ENCODE data around the gene ESD. TPM values are rescaled to one million over a fixed set of nuclear protein-coding genes. Genes with fewer than 3 reads are reported as not detected.

The ESD gene
- total RNA-seq, 1 experiment from 2014 or later = 71.6 TPM

DNA sequence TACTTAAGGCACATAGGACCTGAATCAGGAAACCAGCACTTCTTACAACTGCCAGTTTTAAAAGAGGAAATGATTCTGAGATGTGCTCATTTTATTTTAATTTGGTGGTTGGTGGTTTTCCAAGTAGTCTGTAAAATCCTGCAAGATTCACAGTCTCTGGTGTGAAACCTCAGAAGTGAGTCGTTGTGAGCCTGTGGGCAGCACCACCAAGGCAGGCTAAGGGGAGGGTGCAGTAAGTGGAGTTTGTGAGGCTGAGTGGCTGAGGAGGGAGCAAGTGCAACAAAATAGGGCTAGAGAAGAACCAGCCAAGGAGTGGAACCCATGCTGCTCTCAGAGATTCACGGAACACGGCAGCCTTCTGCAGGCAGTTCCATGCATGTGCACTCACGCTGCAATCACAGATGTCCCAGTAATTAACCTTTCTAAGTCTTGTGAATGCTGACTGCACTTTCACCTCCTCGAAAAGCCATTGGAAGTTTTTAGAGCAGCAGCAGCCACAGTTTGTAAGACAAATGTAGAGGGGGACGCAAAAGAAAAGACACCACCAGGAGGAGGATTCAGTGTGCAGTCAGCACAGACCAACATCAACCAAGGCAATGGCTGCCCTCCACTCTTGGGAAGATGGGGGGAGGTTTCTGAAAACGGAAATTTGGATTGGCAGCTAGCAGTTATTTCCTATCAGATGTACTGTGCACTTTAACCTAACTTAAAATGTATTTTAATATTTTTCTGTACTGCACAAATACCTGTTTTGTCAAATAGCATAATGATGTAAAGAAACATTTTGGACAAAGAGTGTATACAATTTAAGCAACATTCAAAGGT is 44.9 kb downstream of the ESD start:
- CTCF ChIA-PET = no interaction called here
- H3K27ac Mint-ChIP-seq (ENCODE audit: unreplicated experiment) = no peak overlapping the region
- H3K4me1 Mint-ChIP-seq (ENCODE audit: low read depth, unreplicated experiment) = no peaks in the 10 kb centered on the region
- H3K9me3 Mint-ChIP-seq (ENCODE audit: low read depth, unreplicated experiment) = no peaks in the 10 kb centered on the region
- intact Hi-C loops (cut with micrococcal nuclease; ENCODE audit: unreplicated experiment) = no loop called here
- no peaks in the 10 kb centered on the region for H3K27me3 Mint-ChIP-seq (ENCODE audit: unreplicated experiment)
- no peak overlapping the region for H3K4me3 Mint-ChIP-seq (ENCODE audit: low read depth, unreplicated experiment)
- H3K36me3 Mint-ChIP-seq (ENCODE audit: insufficient read depth, unreplicated experiment) = peaks cover 13% of the 10 kb centered on the region
- TF ChIP-seq, protein P1, sequence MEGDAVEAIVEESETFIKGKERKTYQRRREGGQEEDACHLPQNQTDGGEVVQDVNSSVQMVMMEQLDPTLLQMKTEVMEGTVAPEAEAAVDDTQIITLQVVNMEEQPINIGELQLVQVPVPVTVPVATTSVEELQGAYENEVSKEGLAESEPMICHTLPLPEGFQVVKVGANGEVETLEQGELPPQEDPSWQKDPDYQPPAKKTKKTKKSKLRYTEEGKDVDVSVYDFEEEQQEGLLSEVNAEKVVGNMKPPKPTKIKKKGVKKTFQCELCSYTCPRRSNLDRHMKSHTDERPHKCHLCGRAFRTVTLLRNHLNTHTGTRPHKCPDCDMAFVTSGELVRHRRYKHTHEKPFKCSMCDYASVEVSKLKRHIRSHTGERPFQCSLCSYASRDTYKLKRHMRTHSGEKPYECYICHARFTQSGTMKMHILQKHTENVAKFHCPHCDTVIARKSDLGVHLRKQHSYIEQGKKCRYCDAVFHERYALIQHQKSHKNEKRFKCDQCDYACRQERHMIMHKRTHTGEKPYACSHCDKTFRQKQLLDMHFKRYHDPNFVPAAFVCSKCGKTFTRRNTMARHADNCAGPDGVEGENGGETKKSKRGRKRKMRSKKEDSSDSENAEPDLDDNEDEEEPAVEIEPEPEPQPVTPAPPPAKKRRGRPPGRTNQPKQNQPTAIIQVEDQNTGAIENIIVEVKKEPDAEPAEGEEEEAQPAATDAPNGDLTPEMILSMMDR (IDR thresholded peaks at IDR 0.05; ENCODE audit: unreplicated experiment) = no peak
- DNase-seq = no peak
- no TSS peak for BruUV-seq (replicated peaks)

DNA sequence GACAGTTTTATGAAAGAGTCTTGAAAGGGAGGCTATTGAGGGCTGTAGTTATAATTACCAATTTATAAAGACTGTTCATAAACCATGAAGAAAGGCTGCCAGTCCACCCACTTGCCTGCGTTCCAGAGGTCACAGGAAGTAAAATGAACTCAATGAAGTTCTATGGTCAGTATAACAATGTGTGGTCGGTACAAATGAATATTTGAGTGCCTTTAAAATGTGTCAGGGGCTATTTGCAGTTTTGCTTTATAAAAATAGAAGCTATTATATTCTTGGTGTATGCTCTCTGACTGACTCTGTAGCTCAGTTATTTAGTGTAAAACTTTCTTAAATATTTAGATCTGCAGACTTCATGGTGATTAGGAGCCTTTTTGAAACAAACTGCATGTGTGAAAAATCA is 47.0 kb downstream of the ESD start:
- TF ChIP-seq, protein P1 (IDR thresholded peaks at IDR 0.05; ENCODE audit: unreplicated experiment) = no peak
- CTCF ChIA-PET = interaction anchor here (0.6 kb wide), 1 partner anchor 1622 kb away, joined by 7 read pairs; no protein-coding TSS in a partner anchor
- no peaks in the 10 kb centered on the region for H3K27me3 Mint-ChIP-seq (ENCODE audit: unreplicated experiment)
- H3K9me3 Mint-ChIP-seq (ENCODE audit: low read depth, unreplicated experiment) = no peaks in the 10 kb centered on the region
- no peak overlapping the region for H3K27ac Mint-ChIP-seq (ENCODE audit: unreplicated experiment)
- DNase-seq = no peak
- H3K4me1 Mint-ChIP-seq (ENCODE audit: low read depth, unreplicated experiment) = no peaks in the 10 kb centered on the region
- no TSS peak for BruUV-seq (replicated peaks)
- H3K4me3 Mint-ChIP-seq (ENCODE audit: low read depth, unreplicated experiment) = no peak overlapping the region
- intact Hi-C loops (cut with micrococcal nuclease; ENCODE audit: unreplicated experiment) = no loop called here
- peaks cover 17% of the 10 kb centered on the region for H3K36me3 Mint-ChIP-seq (ENCODE audit: insufficient read depth, unreplicated experiment)

DNA sequence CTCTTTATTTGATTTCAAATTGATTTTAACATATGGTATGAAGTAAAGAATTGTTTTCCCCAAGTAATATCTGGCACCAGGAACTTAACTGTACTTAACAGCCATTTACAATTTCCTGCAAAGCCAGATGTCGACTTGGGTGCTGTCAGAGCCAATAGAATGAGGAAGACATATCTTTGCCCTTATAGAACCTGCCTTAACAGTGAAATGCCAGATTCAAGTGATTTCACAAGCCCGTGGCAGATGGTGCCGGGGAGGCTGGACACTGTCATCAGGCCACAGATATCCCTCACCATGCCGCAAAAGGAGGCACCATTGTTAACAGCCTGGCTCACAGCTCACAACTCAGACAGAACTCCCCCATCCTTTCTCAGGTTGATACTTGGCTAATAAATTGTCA is 48.7 kb downstream of the ESD start:
- CTCF ChIA-PET = no interaction called here
- no peaks in the 10 kb centered on the region for H3K27me3 Mint-ChIP-seq (ENCODE audit: unreplicated experiment)
- DNase-seq = no peak
- intact Hi-C loops (cut with micrococcal nuclease; ENCODE audit: unreplicated experiment) = no loop called here
- H3K27ac Mint-ChIP-seq (ENCODE audit: unreplicated experiment) = no peak overlapping the region
- TF ChIP-seq, protein P1 (IDR thresholded peaks at IDR 0.05; ENCODE audit: unreplicated experiment) = no peak
- H3K9me3 Mint-ChIP-seq (ENCODE audit: low read depth, unreplicated experiment) = no peaks in the 10 kb centered on the region
- no peak overlapping the region for H3K4me3 Mint-ChIP-seq (ENCODE audit: low read depth, unreplicated experiment)
- peaks cover 17% of the 10 kb centered on the region for H3K36me3 Mint-ChIP-seq (ENCODE audit: insufficient read depth, unreplicated experiment)
- no peaks in the 10 kb centered on the region for H3K4me1 Mint-ChIP-seq (ENCODE audit: low read depth, unreplicated experiment)
- no TSS peak for BruUV-seq (replicated peaks)

DNA sequence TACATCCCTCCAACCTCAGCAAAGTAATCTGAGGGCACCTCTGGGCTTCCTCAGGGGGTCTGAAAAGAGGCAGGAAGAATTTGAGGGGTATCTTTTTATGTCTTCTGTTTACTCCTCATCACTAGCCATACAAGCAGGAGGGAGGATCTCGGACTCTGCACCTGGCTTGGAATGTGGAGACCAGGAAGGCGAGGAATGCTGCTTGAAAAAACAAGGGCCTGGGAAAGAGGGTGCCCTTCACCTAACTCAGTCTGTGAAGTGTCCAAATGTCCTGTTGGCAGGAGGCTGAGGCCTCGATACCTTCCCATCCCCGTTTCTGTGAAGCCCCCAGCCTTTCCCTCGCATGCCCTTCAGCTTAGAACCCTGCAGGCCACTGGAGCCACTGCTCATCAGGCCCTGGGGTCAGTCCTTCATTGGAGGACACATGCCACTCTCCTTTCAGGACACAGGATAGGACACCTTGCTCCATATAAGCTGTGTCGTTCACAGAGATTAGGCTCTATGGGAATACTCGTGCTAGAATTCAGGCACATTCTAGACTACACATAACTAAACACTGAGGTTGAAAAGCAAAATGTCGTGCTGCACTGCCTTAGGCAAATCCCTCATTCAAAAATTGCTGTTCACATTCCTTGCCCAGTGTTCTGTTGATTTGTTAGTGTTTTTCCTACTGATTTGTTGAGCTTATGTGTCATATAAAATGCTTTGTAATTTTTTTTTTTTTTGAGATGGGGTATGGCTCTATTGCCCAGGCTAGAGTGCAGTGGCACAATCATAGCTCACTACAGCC is 49.7 kb downstream of the ESD start:
- DNase-seq = no peak
- Mint-ChIP-seq H3K36me3 (ENCODE audit: insufficient read depth, unreplicated experiment) (peaks cover 17% of the 10 kb centered on the region), H3K27ac (ENCODE audit: unreplicated experiment) (no peak overlapping the region), H3K4me3 (ENCODE audit: low read depth, unreplicated experiment) (no peak overlapping the region), H3K9me3 (ENCODE audit: low read depth, unreplicated experiment) (no peaks in the 10 kb centered on the region), H3K27me3 (ENCODE audit: unreplicated experiment) (no peaks in the 10 kb centered on the region), H3K4me1 (ENCODE audit: low read depth, unreplicated experiment) (no peaks in the 10 kb centered on the region)
- CTCF ChIA-PET = no interaction called here
- TF ChIP-seq, protein P1 (IDR thresholded peaks at IDR 0.05; ENCODE audit: unreplicated experiment) = no peak
- no TSS peak for BruUV-seq (replicated peaks)
- intact Hi-C loops (cut with micrococcal nuclease; ENCODE audit: unreplicated experiment) = no loop called here

Data from Calu3 (cell line).